Measurements from ENCODE around the gene SRP19.
"Not testable (repeated sequence)": the region's sequence is repeated elsewhere in the genome, so short reads cannot be mapped to it uniquely, and the experiment has no call there.

SRP19 gene

DNA sequence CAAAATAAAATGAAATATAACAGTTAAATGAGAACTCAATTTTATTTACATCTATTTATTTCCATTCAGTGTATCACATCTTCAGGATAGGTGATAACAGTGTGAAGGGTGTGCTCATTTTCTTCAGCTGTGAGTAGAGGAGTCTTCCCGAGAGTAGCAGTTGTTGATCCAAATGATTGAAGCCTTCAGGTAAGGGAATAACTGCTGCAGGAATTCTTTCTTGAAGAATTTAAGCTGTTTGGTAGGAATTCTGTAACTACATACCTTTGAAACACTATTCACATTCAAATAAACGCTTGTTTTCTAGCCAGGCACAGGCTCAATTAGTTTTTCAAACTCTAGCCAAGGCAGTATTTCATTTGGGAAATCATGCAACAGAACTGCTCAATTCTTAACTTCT lies 15.3 kb downstream of the SRP19 start:
- no peak for DNase-seq

DNA sequence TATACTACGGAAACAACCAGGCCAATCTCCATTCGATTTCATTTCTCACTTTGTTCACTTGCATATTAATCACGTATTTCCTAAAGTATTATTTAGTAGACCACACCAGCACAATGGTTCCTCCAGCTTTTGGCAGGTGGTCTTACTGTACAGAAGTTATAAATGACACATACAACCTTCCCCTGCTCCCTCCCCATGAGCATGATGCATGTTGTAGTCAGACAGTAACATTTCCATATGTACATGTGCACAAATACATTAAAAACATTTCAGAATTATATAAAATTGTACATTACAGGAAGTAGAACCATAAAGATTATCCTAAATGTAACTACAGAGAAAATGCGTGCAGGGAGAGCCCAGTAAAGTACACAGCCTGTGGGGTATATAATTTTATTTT lies 17.0 kb downstream of the SRP19 start:
- no peak for DNase-seq

DNA sequence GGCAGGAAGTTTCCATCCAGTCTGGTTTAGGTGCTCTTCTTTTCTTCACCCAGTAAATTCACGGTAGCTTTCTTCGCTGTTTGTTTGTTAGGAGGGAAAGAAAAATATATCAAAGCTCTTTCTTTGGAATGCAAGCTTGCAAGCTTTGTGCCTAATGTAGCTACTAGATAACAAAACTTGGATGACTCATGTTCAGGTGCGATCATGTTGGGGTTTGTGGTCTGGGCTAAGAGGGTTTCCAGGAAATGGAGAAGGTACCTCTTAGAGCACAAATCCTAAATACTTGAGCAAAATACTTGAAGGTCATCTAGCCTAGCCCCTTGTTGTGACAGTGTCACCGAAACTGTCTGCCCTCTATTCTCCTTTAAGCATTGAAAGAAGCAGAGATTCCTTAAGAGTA lies 17.7 kb downstream of the SRP19 start:
- no peak for DNase-seq

DNA sequence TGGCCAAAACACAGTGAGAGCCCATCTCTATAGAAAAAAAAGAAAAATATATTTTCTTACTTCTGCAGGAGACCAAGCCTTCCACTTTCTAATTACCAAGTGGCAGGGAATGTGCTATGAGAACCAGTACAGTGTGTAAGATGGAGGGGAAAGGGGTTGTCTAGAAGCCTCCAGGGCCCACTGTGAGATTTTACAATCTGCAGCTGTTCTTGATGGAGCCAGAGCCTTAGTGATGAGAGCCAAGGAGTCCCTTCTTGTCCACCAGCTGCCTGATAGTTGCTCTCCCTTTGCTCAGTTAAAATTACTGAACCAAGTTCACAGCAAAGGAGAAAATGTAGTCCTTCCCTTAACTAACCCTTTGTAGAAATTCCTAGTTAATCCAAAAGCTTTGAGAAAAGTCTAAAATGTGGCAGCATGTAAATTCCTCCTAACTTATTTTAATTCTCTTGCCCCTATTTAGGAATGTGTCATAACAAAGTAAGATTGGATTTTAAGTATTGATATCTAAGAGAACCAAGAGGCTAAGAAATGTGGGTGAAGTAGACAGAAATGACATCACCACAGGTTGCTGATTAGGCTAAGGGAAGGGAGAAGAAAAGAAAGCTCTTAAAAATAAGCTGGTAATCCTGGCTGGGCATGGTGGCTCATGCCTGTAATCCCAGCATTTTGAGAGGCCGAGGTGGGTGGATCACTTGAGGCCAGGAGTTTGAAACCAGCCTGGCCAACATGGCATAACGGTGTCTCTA lies 19.3 kb downstream of the SRP19 start:
- no peak for DNase-seq

GRCh38 chr5:112883192-112883591 lies 22.1 kb downstream of the SRP19 start:
- DNase-seq: no peak

- no peak for DNase-seq
These were observed 23.9 kb downstream of the SRP19 start for GRCh38 chr5:112885001-112885400.

DNA sequence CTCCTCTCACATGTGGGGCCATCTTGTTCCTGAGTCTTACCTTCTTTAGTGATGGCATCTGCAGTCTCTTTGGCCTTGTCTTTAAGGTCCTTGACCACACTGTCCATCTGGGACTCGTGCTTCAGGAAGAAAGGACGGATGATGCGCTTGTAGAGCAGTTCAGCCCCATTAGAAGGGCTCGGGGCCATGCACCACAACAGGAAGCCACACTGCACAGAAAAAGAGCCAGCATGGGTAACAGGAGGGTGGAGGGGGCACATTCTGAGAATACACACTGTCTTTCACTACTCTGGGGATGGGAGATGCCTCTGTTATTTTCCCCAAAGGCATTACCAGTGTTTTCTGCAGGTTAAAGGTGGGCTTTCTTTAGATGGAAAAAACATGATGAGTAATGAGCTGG lies 25.9 kb downstream of the SRP19 start:
- no peak for DNase-seq

- DNase-seq: not testable (repeated sequence)
These were observed 31.0 kb downstream of the SRP19 start for GRCh38 chr5:112892066-112892465.

DNA sequence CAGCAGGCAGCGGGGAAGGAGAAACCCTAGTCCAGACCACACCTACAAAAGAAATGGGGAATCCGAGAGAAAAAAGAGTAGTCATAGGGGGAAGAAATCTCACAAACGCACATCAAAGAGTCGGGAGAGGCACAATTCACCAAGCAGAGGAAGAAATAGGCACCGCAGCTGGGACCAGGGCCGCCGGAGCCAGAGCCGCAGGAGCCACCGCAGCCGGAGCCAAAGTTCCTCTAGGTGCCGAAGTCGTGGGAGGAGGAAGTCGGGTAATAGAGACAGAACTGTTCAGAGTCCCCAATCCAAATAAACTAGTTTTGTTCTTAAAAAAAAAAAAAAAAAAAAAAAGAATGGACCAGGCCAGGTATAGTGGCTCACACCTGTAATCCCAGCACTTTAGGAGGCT lies 31.7 kb downstream of the SRP19 start:
- no peak for DNase-seq

DNA sequence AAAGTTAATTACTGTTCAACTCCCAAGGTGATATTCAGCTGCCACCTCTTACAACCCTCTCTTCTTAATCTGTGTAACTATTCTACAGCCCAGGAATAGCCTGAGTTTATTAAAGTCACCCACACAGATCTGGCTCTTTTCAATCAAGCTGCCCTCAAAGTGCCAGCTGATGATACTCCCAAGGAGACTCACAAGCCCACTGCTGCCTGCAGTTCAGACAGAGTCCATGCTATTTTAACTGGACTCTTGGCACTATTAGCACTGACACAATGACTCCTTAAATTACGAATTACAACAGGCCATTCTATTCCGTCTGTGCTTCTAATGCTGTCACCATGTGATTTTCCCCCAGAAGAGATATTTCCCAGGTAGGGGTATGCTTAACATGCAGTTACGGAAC lies 34.6 kb downstream of the SRP19 start:
- no peak for DNase-seq

GRCh38 chr5:112902561-112902960 lies 41.5 kb downstream of the SRP19 start:
- no peak for DNase-seq

GRCh38 chr5:112904996-112905395 lies 43.9 kb downstream of the SRP19 start:
- DNase-seq: not testable (repeated sequence)

DNA sequence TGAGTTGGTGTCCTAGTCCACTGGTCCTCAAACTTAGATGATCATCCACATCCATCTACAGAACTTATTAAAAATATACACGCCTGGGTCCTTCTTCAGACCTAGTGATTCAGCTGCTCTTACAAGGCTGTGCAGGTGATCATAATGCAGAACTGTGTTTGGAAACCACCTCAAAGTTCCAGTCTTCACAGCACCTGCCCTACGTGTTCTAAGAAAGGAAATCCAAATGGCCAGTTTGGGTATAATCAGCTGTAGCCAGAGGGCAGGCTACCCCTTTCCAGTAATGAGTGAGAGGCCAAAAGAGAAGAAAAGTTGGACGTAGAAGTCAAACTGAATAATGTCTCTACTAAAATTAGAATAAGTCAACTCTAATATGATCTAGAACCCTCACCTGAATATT lies 45.5 kb downstream of the SRP19 start:
- no peak for DNase-seq

- no peak for DNase-seq
These were observed 46.1 kb downstream of the SRP19 start for GRCh38 chr5:112907166-112907631.

DNA sequence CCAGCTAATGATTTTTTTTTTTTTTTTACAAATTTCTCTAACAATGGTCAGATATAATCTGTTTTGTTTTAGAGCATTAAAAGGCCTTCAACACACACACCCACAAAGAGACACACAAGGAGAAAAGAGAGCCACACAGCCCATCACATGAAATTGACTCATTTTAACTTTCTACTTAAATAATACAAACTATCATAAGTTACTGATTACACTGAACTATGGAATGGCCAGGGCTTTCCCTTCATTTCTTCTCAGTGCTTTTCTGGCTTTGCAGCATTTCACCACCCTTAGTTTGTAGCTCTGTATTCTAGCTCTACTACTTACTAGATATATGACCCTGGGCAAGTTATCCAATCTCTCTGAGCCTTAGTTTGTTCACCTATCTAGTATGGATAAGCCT lies 47.8 kb downstream of the SRP19 start:
- no peak for DNase-seq

DNA sequence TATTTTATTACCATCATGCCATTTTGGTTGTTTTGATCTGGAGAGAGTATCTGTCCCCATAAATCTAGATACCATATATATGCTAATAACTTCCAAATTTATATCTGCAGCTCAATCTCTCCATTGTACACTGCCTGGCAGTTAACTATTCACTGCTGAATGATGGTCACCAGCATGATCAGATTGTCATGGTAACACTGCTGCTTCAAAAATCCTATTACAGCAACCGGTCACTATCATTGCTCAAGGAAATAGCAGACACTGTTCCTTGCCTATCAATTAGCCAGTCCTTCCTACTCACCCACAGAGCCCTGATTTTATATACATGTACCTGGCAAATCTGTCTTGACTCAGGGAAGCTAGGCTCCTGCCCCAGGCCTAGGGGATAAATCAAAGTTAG lies 49.4 kb downstream of the SRP19 start:
- DNase-seq: no peak

DNA sequence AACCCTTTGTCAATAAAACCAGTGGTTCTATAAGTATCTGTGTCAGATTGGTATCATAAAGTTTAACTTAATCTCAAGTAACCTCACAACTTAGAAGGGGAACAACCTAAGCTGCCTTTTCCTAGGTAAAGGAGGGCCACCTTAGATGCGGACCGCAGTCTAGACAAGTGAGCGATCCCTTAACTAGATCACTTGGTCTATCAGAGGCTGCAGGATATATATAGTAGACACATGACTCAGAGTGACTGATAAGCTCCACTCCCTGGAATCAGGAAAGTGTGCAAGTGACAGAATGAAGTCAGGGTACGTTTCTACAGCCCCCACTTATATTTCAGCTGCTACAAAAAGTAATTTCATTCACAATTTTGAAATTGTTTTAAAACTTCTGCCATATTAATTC lies 53.5 kb downstream of the SRP19 start:
- DNase-seq: peak; percentile 32

- DNase-seq: no peak
These were observed 54.7 kb downstream of the SRP19 start for GRCh38 chr5:112915831-112916230.

GRCh38 chr5:112917453-112917995 lies 56.4 kb downstream of the SRP19 start:
- peak; percentile 13 for DNase-seq

- no peak for DNase-seq
These were observed 57.0 kb downstream of the SRP19 start for GRCh38 chr5:112918136-112918535.

DNA sequence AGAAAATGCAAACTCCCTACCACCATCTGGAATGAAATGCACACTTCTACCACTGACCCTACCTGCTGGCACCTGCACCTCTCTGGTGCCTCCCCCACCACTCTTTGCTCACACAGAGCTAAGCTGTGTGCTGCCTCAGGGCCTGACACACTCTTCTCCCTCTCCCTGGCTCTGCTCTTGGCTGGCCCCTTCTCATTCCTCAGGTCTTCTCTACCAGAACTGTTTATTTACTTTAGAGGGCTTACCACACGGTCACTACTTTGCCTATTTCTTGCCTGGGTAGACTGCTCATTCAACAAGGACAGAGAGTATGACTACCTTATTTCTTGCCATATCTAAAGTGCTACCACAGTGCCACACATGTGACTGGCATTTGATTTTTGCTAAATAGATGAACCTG lies 57.6 kb downstream of the SRP19 start:
- DNase-seq: no peak

All from HCEC 1CT (cell line).